NCI-H2107 (cell line): ENCODE results near the gene SMIM36.
"Not testable (repeated sequence)": the region's sequence is repeated elsewhere in the genome, so short reads cannot be mapped to it uniquely, and the experiment has no call there.

ENCODE experiments used
- DNase-seq: peaks from one replicate; lab custom pipeline; 2025; lab: John Stamatoyannopoulos, UW

SMIM36 gene

DNA sequence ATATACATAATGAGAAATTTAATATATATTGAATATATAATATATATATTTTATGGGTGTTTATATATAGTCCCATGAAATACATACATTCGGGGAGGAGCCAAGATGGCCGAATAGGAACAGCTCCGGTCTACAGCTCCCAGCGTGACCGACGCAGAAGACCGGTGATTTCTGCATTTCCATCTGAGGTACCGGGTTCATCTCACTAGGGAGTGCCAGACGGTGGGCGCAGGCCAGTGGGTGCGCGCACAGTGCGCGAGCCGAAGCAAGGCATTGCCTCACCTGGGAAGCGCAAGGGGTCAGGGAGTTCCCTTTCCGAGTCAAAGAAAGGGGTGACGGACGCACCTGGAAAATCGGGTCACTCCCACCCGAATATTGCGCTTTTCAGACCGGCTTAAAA, 9.6 kb downstream of the SMIM36 start:
- DNase-seq, result not testable (repeated sequence)

- no peak for DNase-seq
Observed at GRCh38 chr17:55500103-55500502, 11.1 kb downstream of the SMIM36 start.

GRCh38 chr17:55496094-55496881, 15.0 kb downstream of the SMIM36 start:
- no peak for DNase-seq

DNA sequence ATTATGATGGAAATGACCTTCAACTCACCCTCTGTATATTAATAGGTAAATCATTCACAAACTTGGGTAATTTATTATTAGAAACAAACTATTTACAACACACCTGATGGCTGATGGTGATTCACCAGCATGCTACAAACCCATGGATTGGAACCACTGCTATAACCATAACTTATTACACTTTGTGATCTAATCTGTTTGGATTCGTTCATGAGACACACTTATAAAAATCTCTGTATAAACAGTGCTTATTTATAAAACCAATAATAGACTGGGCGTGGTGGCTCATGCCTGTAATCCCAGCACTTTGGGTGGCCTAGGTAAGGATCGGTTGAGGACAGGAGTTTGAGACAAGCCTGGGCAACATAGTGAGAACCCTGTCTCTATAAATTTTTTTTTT, 16.0 kb downstream of the SMIM36 start:
- no peak for DNase-seq

- no peak for DNase-seq
Observed at GRCh38 chr17:55492781-55493341, 18.4 kb downstream of the SMIM36 start.

DNA sequence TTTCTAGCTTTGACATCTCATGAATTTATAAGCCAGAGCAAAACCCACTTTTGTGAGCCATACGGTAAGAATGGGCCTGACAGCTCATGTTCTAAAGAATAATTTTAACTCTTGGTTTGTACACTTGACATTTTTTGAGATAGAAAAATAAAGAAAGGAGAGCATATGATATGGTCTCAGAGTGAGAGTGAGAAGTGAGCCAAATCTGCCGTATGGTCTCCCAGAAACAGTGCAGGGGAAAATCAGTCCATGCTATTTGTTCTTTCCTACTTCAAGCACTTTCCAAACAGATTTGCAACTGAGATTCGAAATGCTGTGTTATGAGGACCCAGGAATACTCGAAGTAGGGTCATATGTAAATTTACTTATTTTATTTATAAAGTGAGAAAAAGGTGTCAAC, 20.9 kb downstream of the SMIM36 start:
- DNase-seq, result no peak

- DNase-seq, result no peak
Observed at GRCh38 chr17:55487695-55488432, 23.4 kb downstream of the SMIM36 start.

DNA sequence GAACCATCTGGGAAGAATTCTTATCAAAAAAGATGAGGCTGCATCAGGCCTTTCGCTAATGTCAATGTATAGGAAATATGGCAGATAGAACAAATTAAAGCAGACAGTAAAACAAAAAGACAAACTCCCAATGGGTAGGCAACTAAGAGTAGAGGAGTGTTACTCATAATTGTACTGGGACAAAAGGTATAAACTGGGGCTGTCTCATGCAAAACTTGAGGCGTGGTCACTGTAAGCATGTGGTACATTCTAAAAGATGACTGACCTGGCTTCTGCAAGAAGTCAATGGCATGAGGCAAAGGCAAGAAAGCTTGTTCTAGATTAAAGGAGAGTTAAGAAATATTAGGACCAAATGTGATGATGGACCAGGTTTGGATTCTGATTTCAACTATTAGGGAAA, 26.7 kb downstream of the SMIM36 start:
- no peak for DNase-seq

GRCh38 chr17:55482591-55483389, 28.5 kb downstream of the SMIM36 start:
- no peak for DNase-seq

DNA sequence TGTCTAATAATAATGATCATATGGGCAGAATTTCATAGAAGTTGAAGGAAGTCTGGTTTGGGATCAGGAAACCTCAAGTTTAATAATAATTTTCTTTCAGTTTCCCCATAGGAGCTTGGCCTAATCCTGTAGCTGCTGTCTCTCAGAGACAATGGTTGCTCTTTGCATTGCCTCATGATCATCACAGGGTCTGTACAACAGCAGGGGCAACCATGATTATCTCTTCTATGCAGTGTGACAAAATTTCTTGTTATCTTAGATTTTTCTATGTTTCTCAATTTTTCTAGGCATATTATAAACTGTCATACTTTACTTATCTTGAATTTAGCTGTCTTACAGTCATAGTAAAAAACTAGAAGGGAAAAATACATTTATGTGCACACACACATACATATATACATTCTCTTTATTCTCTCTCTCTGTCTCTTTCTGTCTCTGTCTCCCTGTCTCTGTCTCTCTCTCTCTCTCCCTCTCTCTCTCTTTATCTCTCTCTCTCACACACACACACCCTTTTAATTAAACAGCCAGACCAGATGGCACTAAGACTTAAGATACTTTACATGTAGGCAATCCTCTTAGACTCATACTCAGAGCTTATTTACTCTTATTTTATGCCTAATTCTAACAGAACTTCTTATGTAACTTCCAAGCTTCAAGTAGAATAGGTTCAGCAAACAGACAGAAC, 30.5 kb downstream of the SMIM36 start:
- no peak for DNase-seq

DNA sequence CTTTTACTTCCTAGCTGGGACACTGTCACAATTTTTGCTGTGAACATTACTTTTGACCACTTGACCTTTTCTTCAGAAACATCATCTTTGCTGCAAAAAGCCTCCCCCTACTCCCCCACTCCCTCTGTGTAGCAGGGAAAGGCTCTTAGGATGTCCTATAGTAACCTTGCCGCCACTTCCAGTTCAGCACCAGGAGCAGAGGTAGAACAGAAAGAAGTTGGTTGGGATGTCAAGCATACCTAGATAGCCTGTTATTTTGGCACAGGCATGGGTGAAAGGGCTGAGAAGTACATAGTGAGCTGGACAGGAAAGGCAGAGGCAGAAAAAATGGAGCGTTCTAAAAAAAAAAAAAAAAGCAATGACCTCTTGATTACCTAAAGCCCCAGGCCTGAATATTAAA, 31.3 kb downstream of the SMIM36 start:
- DNase-seq, result no peak

DNA sequence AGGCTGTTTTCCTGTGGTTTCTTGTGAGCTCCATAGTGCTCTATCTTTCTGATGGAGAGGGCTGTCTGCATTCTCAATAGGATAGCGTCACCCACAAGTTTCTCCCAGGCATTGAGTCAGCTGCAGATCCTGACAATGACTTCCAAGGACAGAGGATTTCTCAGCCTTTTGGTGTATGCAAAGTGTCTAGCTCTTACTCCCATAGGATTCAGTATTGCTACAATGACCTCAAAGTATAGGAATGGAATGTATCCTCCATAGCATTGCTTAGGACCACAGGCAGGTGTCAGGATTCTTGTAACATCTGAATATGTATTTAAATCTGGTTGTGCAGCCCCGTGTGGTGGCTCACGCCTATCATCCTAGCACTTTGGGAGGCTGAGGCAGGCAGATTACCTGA, 32.3 kb downstream of the SMIM36 start:
- DNase-seq, result no peak

- no peak for DNase-seq
Observed at GRCh38 chr17:55466671-55467070, 44.6 kb downstream of the SMIM36 start.

DNA sequence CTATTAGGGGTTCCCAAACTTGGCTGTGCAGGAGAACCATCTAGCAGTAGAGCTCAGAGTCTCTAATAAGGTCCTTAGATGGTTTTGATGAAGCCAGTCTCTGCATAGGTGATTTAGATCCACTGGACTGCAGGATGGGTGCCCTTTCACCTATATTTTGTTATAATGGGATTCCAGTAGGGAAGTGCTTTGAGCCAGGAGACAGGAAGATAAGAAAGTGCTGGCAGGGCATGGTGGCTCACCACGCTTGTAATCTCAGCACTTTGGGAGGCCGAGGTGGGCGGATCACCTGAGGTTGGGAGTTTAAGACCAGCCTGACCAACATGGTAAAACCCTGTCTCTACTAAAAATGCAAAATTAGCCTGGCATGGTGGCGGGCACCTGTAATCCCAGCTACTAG, 45.5 kb downstream of the SMIM36 start:
- not testable (repeated sequence) for DNase-seq

GRCh38 chr17:55463600-55463999, 47.7 kb downstream of the SMIM36 start:
- no peak for DNase-seq

DNA sequence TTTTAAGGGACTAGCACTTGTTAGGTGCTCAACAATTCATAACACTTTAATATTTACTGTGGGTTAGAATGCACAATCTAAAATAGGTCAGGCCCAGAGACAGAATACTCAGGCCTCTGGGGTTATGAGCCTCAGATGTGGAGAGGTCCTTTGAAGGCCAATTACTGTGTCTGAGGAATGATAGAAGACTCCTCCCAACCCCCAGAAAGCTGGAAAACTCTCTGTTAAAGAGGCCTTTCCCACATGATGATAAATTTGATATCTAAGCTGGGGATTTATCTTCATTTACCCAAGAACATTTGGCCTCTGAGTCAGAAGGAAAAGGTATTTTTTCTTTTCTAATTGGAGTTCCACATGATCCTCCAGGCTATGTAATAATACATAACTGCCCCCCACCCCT, 48.5 kb downstream of the SMIM36 start:
- no peak for DNase-seq

- DNase-seq, result no peak
Observed at GRCh38 chr17:55462234-55462633, 49.0 kb downstream of the SMIM36 start.

DNA sequence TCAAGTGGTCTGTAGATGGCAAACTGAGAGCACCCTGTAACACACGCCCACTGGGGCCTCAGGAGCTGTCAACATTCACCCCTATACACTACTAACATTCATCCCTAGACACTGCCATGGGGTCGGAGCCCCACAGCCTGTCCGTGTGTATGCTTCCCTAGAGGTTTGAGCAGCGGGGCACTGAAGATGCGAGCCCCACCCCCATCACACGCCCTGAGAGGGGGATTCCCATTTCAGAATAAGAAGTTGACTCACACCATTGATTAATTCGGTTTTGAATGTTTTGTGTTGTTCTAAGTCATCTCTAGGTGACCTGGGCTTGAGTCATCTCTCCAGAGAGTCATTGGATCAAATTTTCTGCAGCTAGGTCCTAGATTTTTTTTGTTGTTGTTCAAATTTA, 52.3 kb downstream of the SMIM36 start:
- no peak for DNase-seq

DNA sequence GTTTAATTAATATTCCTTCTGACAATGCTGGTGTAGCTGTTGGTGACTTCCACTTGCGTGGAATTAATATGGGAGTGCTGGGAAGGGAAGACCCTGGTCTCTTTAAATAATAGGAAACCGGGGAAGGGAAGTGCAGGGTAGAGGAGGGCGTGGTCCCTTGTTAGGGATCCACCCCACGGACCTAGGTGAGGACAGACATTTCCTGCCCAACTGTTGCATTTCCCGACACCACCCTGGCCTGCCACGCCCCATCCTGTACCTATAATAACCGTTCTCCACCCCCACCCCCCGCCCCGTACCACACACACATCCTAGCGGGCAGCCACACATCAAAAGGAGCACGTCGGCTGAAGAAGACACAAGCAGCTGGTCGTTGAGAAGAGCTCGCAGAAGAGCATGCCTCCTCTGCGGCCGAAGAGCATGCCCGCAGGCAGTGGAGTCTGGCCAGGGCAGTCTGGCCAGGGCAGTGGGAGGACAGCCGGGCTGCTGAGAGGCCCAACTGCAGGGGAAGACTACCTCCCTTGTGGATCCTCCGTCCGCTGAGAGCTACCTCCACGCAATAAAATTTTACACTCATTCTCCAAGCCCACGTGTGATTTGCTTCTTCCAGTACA, 52.9 kb downstream of the SMIM36 start:
- no peak for DNase-seq

DNA sequence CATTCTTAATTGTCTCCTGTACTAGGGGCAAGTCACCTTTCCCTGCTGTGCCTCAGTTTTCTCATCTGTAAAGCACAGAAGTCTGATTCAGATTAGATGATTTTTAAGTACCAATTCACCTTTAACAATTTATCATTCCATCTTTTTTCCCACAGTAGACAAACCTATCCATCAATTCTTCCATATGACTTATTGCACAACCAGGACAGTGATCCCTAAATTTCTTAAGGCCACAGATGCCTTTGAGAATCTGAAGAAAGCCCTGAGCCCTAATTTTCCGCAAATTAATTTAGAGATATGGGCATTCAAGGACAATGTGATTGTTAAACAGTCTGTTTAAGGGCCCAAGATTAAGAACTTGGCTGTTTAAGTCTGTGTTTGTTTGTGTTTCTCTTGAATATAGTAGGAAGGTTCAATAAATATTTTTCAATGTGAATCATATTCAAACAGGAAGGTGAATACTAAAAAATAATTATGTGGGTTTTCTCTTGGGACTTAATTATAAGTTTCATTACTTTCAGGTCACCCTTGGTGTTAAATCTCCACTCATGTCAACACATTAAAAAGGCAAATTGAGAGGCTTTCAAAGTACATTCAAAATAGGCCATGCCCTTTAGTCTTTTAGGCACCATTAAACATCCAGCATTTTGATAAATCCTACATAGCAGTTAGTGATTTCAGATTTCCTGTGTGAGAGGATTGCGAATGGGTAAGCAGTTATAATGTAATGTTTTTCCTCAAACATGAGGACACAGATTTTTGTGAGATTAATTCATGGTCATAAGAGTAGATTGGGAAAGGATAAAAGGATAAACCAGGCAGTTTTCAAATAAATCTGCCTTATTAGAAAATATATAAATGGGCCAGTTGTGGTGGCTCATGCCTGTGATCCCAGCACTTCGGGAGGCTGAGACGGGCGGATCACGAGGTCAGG, 54.7 kb downstream of the SMIM36 start:
- no peak for DNase-seq
